HG03060 (cell line): Measurements from ENCODE around the gene SLBP.

Experiments
- ATAC-seq: cut with Tn5 transposase; IDR thresholded peaks from one replicate; pipeline ENCODE4 v1.9.1; 2021; ENCODE audit warnings: low read depth, moderate number of reproducible peaks; ENCODE audit not compliant: unreplicated experiment

Gene SLBP

DNA sequence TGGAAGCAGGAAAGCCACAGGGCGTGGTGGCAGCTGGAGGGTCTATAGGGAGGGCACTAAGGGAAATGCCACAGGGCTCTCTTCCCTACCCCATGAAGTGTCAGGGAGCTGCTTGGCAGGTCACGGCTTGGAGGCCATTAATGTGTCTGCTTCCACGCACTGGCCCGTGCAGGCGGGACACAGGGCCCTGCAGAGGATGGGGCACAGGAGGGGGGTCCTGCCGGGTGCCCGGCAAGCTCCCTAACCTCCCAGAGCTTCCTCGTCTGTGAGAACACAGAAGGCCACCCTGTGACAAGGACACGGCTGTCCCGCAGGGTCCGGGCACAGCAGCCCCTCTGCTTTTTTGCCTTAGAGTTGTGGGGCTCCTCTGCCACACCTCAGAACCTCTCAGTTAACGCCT, 53.5 kb downstream of the SLBP start:
- ATAC-seq: no peak

DNA sequence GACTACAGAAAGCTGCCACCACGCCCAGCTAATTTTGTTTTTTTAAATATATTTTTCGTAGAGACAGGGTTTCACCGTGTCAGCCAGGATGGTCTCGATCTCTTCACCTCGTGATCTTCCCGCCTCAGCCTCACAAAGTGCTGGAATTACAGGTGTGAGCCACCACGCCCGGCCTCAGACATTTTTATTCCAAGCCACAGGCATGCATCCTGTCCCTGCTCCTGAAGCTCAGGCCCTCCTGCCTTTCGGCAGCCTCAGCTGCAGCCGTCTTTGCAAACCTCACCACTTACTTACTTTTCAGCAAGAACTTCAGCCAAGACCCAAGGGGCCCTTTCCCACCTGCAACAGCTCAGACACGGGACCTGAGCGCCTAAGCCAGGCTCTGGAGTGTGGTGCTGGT, 54.0 kb downstream of the SLBP start:
- no peak for ATAC-seq

DNA sequence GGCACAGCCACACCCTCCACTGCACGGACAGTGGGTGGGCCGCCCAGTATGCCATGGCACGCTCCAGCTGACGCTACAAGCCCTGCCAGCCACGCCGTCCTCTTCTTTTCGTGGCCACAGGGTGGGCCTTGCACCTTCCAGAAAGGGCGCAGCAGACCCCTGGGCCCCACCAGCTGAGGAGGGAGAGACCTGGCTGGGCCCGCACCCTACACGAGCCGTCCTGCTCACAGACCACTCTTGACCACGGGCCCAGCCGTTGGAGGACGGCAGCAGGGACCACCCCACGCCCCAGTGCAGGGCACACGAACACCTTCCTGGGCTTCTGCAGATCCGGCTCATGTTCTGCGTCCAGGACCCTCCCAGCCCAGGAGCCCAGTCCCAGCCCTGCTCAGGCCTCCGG, 55.1 kb downstream of the SLBP start:
- no peak for ATAC-seq

DNA sequence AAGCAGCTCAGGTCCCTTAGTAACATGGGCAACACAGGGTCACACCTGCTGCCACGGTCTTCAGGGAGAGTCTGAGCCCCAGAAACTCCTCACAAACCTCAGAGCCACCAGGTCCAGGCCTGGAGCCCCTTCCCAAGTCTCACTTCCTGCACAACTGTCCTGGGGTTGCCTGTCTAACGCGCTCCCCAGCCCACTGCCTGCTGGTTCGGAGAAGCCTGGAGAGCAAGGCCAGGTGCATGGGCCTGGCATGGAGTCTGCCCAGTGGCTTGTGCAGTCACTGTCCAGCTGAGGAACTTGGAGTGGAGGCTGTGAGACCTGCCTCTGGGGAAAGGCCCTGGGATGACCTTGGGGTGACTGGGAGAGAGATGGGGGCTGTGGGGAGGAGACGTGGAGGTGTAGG, 56.0 kb downstream of the SLBP start:
- ATAC-seq: no peak

DNA sequence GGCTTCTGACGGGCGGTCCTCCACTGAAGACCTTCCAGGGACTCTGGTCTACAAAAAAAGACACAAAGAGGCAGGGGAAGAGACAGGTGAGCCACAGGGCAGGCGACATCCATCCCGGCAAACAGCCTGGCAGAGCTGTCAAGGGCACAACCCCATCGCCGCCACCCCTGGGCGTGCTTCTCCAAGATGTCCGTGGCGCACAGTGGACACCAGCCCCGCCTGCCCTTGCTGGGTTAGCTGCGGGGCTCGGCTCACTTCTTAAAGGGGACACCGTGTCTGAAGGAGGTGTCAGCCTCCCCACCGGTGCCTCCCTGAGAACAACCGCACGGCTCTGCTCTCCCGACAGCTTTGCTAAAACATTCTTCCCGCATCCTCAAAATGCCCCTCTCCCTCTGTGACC, 56.4 kb downstream of the SLBP start:
- ATAC-seq: no peak

DNA sequence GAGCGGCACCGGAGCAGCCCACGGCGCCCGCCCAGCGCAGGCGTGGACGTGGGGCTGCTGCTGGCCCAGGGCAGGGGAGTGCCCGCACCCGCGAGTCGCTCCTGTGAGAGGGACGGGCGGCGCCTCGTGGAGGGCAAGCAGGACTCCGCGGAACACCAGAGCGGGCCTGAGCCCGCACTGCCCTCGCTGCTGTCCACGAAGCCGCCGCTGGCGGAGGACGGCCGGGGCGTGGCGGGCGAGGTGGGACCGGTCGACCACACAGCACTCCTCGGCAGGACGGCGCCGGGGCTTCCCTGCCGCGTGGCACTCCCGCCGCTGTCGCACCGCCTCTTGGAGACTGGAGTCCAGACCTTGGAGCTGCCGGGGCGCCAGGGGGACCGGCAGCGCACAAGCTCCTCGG, 57.0 kb downstream of the SLBP start:
- no peak for ATAC-seq

DNA sequence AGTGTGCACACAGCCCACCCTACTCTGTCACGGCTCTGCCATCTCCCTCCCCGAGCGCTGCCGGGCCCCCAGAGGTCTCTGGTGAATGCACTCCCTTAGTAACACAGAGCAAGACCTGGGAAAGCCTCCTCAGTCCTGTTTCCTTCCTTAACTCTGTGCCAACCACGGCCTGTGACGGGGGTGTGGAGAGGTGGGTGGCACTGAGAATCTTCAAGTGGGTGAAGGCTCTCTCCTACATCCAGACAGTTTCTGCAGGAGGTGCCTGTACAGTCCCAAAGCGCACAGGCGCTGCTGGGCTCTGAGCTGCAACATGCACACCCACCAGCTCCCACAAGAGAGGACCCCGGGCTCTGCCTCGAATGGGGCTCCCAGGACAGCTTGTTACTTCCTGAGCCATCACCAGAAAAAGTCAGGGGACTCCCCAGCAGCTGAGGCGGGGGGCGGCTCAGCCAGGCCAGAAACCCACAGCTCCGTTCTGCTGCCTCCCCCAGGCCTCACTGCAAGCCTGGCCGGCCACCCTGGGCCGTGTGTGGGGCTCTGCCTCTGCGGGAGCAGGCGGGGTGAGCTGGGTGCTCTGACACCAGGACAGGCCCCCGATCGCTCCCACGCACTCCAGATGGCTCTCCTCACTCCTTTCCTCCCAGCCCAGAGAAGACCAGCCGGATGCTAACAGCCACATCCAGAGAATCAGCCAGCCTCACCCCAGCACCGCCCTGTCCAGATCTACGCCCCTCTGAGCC, 57.7 kb downstream of the SLBP start:
- ATAC-seq: no peak

DNA sequence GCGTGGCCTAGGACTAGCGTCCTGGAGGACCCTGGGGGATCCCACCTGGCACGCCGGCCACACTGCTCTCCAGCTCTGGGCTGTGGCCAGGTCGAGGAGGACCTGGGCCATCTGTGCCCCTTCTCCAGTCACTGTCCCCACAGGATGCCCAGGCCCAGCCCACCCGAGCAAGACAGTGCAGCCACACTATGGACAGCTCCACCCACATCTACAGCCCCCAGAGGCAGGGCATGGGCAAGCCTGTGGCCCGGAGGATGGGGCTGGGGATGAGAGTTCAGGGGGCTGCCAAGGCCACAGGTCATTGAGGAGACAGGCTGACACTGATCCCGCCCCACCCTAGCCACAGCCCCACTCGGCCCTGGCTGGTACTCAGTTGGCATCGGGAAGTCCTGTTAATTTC, 58.3 kb downstream of the SLBP start:
- ATAC-seq: no peak

DNA sequence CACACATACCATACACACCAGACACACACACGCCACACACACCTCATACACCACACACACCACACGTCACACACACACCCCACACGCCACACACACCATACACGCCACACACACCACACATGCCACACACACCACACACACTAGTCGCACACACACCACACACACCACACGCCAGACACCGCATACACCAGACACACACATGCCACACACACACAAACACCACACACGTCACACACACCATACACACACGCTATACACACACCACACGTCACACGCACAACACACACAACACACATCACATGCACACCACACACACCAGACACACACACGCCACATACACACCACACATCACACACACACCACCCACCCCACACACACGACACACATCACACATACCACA, 60.0 kb downstream of the SLBP start:
- no peak for ATAC-seq

DNA sequence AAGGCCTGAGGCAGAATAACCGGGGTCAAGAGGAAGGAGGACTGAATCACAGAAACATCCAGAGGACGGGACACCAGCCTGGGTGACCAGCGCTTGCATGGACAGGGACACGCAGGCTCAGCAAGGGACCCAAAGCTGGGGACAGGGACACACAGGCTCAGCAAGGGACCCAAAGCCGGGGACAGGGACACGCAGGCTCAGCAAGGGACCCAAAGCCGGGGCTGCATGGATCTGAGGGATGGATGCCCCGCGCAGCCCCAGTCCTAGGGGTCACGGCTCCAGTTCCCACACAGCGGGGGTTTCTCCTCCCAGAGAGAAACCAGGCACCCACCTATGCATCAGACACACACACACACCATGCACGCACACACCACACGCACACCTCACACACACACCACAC, 60.5 kb downstream of the SLBP start:
- no peak for ATAC-seq

DNA sequence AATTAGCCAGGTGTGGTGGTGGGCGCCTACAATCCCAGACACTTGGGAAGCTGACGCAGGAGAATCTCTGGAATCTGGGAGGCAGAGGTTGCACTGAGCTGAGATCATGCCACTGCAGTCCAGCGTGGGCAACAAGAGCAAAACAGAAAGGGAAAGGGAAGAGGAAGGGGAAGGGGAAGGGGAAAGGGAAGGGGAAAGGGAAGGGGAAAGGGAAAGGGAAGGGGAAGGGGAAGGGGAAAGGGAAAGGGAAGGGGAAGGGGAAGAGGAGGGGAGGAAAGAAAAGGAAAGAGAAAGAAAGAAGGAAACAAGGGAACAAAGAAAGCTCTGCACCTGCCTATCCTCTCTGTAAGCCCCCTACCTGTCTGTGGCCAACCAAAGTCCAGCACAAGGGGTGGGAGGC, 63.2 kb downstream of the SLBP start:
- no peak for ATAC-seq

DNA sequence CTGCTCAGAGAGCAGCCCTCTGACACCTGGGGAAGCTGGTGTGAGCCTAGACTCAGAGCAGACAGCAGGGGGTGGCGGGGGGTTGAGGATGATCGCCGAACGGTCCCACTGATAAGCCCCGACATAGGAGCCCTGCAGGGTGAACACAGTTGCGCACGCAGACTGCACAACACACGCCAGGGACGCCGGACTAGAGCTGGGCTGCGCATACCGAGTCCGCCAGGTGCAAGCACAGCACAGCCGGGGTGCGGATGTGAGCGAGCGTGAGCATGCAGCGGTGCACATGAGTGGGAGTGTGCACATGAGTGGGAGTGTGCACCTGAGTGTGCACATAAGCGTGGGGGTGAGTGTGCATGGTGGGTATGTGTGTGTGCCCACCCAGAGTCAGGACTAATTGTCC, 64.7 kb downstream of the SLBP start:
- no peak for ATAC-seq

DNA sequence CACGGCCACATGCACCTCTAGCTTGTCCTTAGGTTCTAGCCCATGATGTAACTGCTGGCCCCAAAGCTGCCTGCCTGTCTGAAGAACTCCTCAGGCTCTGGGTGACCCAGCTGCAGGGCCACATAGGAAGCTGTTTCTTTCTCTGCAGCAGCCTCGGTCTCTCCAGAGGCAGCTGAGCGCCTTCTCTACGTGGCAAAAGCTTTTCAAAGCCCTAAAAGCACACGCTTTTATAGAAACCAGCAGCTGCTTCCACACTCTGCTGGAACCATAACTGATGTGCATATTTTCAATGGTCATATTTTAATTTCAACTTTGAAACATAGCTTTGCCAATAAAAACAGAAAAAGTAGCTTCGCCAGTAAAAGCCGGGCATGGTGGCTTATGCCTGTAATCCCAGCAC, 65.4 kb downstream of the SLBP start:
- ATAC-seq: no peak

DNA sequence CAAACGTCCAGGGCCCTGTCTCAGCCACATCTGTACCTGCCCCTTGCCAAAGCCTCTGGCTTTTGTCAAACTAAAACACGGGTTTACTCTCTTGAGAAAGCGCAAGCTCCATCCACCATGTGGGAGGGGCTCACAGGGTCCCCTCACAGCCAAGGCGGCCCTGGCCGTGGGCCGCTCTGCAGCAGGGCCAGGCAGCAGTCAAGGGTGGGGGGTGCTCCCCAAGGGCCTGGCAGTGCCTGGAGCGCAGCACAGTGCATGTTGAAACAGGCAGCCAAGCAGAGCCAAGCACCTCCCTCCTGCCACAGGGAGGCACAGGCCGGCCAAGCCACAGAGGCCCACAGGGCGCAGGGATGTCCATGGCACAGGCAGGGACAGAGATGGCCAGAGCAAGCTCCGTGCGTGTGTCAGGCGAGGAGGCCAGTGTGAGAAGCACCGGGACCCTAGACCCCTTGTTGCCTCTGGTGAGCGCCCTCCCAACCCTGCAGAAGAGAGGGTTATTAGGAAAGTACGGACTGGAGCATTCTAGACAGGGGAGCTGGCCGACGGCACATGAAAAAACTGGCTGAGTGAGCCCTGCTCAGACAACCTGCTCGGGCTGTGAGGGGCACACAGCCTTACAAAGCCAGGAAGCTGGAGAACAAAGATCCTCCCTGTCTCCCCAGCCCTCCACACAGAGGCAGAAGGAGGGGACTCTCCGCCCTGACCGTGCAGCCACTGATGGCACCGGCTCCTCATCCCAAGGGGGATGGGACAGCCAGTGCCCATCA, 67.0 kb downstream of the SLBP start:
- ATAC-seq: no peak

DNA sequence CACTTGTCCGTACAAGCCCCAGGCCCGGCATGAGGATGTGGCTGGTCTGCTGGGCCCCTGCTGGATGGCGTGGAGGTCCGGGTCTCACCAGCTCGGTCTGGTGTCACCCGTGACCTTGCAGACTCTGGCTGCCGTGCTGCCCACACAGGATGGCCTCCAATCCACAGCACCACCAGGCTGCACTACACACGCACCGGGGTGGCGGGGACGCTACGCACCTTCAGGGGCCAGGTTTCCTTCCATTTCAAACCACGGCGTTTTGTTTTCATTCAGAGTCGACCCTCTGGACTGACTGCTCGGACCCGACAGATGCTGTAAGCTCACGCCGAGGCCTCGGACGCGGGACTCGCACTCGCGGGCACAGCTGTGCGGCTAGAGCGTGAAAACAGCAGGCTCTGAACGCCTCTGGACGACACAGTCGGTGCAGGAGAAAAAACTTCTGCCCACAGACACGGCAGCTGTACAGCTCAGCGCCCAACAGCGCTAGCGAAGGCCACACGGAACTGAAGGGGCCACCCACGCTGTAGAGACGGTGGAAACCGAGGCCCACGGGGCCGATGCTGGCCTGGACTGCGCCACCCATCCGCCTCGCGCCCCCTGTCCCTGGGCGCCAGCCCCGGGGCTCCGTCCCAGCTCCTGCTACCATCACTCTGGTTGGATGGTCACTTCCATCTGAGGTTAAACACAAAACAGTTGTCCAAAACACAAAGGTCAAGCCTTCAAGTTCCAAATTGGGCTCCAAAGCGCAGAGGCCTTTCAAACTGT, 68.0 kb downstream of the SLBP start:
- ATAC-seq: no peak
